HEK293 (cell line): Measurements from ENCODE around the gene MYORG.

Experiments used
- CTCF ChIA-PET: fragments of 350-600 bp; formaldehyde crosslinking; extraction: SDS; loops from one replicate; lab custom pipeline; 2021; ENCODE audit warnings: antibody characterized with exemption; lab: Yijun Ruan, JAX
- POLR2A ChIA-PET: fragments of 300-600 bp; formaldehyde crosslinking; extraction: SDS; loops from one replicate; lab custom pipeline; 2020; ENCODE audit warnings: antibody characterized with exemption, inconsistent platforms; lab: Yijun Ruan, JAX
- H3K27ac ChIP-seq: fragments of 200-500 bp; sonication (Bioruptor generic); 2 replicates; pipeline ENCODE4 v1.5.1; 2014; ENCODE audit warnings: low read depth, low read length, control low read depth, inconsistent platforms; ENCODE audit errors: extremely low read depth
- H3K36me3 ChIP-seq, 2 experiments: fragments of 200-500 bp in 1 of 2; sonication (Bioruptor generic) in 1 of 2; 1 replicate in 1 of 2; 2 replicates in 1 of 2; pipeline ENCODE4 v1.5.1; 2014 to 2017; ENCODE audit warnings: inconsistent platforms in 2 of 2, low read length in 2 of 2; ENCODE audit not compliant: control insufficient read depth in 2 of 2, insufficient read depth in 1 of 2
- H3K4me1 ChIP-seq: fragments of 200-500 bp; sonication (Bioruptor generic); 2 replicates; pipeline ENCODE4 v1.5.1; 2014; ENCODE audit warnings: mild to moderate bottlenecking, low read length, inconsistent platforms; ENCODE audit not compliant: control insufficient read depth, insufficient read depth
- H3K4me3 ChIP-seq: 2 replicates; pipeline ENCODE4 v1.5.1; 2011; ENCODE audit warnings: low read depth, mild to moderate bottlenecking, control low read depth, low read length, moderate library complexity
- H3K9me3 ChIP-seq: fragments of 200-500 bp; sonication (Bioruptor generic); 2 replicates; pipeline ENCODE4 v1.5.1; 2014; ENCODE audit warnings: low read depth, low read length, inconsistent platforms; ENCODE audit not compliant: control insufficient read depth, insufficient read depth
- GLIS2 ChIP-seq: fragments of 450-650 bp; formaldehyde crosslinking; IDR thresholded peaks from 2 replicates; pipeline ENCODE4 v1.5.1; 2016; ENCODE audit warnings: missing biosample characterization, missing genetic modification characterization
- MYNN ChIP-seq: fragments of 450-650 bp; formaldehyde crosslinking; IDR thresholded peaks from 2 replicates; pipeline ENCODE4 v1.5.1; 2016; ENCODE audit warnings: missing biosample characterization, missing genetic modification characterization, borderline replicate concordance
- OSR2 ChIP-seq: fragments of 450-650 bp; formaldehyde crosslinking; IDR thresholded peaks from 2 replicates; pipeline ENCODE4 v1.5.1; 2016; ENCODE audit warnings: missing biosample characterization, missing genetic modification characterization
- SP3 ChIP-seq: fragments of 450-650 bp; formaldehyde crosslinking; IDR thresholded peaks from 2 replicates; pipeline ENCODE4 v1.5.1; 2016; ENCODE audit warnings: missing biosample characterization, missing genetic modification characterization
- ZNF157 ChIP-seq: fragments of 450-650 bp; formaldehyde crosslinking; IDR thresholded peaks from 2 replicates; pipeline ENCODE4 v1.5.1; 2016; ENCODE audit warnings: missing biosample characterization, missing genetic modification characterization
- ZNF184 ChIP-seq: fragments of 450-650 bp; IDR thresholded peaks from 2 replicates; pipeline ENCODE4 v1.5.1; 2018; ENCODE audit warnings: missing biosample characterization, mild to moderate bottlenecking, missing genetic modification characterization
- ZNF514 ChIP-seq: fragments of 450-650 bp; formaldehyde crosslinking; IDR thresholded peaks from 2 replicates; pipeline ENCODE4 v1.5.1; 2016; ENCODE audit warnings: missing biosample characterization, missing genetic modification characterization
- ZNF596 ChIP-seq: fragments of 450-650 bp; IDR thresholded peaks from 2 replicates; pipeline ENCODE4 v1.5.0; 2018; ENCODE audit warnings: missing biosample characterization, mild to moderate bottlenecking, missing genetic modification characterization, moderate library complexity
- ZNF624 ChIP-seq: fragments of 450-650 bp; formaldehyde crosslinking; IDR thresholded peaks from 2 replicates; pipeline ENCODE4 v1.5.1; 2017; ENCODE audit warnings: missing biosample characterization, missing genetic modification characterization
- ZNF654 ChIP-seq: fragments of 450-650 bp; formaldehyde crosslinking; IDR thresholded peaks from 2 replicates; pipeline ENCODE4 v1.5.1; 2016; ENCODE audit warnings: low read depth, missing biosample characterization, missing genetic modification characterization
- ZNF776 ChIP-seq: fragments of 450-650 bp; formaldehyde crosslinking; IDR thresholded peaks from 2 replicates; pipeline ENCODE4 v1.5.0; 2017; ENCODE audit warnings: missing biosample characterization, missing genetic modification characterization, borderline replicate concordance
- TF ChIP-seq, protein P1 (sequence below): fragments of 450-650 bp; formaldehyde crosslinking; IDR thresholded peaks from 2 replicates; pipeline ENCODE4 v1.5.1; 2016; ENCODE audit warnings: missing biosample characterization, missing genetic modification characterization
- TF ChIP-seq, protein P2 (sequence below): fragments of 450-650 bp; formaldehyde crosslinking; IDR thresholded peaks from 2 replicates; pipeline ENCODE4; 2016; ENCODE audit warnings: missing biosample characterization, missing genetic modification characterization
- TF ChIP-seq, protein P3 (sequence below): fragments of 450-650 bp; IDR thresholded peaks from 2 replicates; pipeline ENCODE4 v1.5.1; 2018; ENCODE audit warnings: missing biosample characterization, missing genetic modification characterization
- TF ChIP-seq, protein P4 (sequence below): fragments of 450-650 bp; formaldehyde crosslinking; IDR thresholded peaks from 2 replicates; pipeline ENCODE4 v1.5.1; 2016; ENCODE audit warnings: missing biosample characterization, missing genetic modification characterization
- TF ChIP-seq, protein P5 (sequence below): sonication (generic); formaldehyde crosslinking; IDR thresholded peaks from 2 replicates; pipeline ENCODE4 v1.8.1; 2022; ENCODE audit warnings: mild to moderate bottlenecking, moderate library complexity, missing genetic modification reagents
- TF ChIP-seq, protein P6 (sequence below): fragments of 450-650 bp; formaldehyde crosslinking; IDR thresholded peaks from 2 replicates; pipeline ENCODE4 v1.5.1; 2016; ENCODE audit warnings: missing biosample characterization, missing genetic modification characterization, low read depth
- TF ChIP-seq, protein P7 (sequence below): fragments of 450-650 bp; formaldehyde crosslinking; conservative IDR thresholded peaks from 2 replicates; pipeline ENCODE4 v1.5.1; 2016; ENCODE audit warnings: low read depth, missing biosample characterization, missing genetic modification characterization

The MYORG gene

DNA sequence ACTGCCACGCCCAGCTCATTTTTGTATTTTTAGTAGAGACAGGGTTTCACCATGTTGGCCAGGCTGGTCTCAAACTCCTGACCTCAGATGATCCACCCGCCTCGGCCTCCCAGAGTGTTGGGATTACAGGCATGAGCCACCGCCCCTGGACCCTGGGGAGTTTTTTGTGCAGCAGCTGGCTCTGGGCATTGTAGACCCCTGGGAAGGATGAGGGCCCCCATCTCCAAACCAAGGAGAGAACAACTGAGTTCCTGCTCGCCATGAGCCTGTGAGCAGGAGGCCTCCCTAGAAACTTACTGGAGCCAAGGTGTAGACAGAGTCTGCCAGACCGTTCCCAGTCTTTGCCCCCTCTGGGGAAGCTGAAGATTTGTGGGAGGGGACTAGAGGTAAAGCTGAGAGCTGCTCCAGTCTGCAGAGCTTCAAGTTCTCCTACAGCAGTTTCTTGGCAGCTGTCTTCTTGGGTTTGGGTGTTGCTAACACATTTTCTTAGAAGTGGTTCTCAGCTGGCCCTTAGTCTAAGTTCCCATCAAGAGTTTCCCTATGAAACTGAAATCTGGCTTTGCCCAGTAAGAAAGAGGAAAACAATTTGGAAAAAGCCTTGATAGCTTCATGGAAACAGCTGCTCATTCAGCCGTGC is 34.9 kb downstream of the MYORG start:
- CTCF ChIA-PET, result interaction anchor here (1.3 kb wide), 1 partner anchor 9 kb away, joined by 7 read pairs; no protein-coding TSS in a partner anchor
- Histone ChIP-seq H3K36me3 (peaks cover 0 to 39% of the 10 kb centered on the region in 2 experiments; a peak in 2 of 3 replicates), H3K4me1 (no peaks in the 10 kb centered on the region), H3K27ac (no peak overlapping the region), H3K4me3 (no peak overlapping the region), H3K9me3 (no peaks in the 10 kb centered on the region)
- TF ChIP-seq OSR2, result no peak
- TF ChIP-seq, protein P1, sequence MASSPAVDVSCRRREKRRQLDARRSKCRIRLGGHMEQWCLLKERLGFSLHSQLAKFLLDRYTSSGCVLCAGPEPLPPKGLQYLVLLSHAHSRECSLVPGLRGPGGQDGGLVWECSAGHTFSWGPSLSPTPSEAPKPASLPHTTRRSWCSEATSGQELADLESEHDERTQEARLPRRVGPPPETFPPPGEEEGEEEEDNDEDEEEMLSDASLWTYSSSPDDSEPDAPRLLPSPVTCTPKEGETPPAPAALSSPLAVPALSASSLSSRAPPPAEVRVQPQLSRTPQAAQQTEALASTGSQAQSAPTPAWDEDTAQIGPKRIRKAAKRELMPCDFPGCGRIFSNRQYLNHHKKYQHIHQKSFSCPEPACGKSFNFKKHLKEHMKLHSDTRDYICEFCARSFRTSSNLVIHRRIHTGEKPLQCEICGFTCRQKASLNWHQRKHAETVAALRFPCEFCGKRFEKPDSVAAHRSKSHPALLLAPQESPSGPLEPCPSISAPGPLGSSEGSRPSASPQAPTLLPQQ (tag by site-specific recombination), result no peak
- no peak for TF ChIP-seq ZNF776
- TF ChIP-seq, protein P2, sequence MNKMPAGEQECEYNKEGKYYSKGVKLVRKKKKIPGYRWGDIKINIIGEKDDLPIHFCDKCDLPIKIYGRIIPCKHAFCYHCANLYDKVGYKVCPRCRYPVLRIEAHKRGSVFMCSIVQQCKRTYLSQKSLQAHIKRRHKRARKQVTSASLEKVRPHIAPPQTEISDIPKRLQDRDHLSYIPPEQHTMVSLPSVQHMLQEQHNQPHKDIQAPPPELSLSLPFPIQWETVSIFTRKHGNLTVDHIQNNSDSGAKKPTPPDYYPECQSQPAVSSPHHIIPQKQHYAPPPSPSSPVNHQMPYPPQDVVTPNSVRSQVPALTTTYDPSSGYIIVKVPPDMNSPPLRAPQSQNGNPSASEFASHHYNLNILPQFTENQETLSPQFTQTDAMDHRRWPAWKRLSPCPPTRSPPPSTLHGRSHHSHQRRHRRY, result no peak
- POLR2A ChIA-PET, result interaction anchor here (1.1 kb wide), 1 partner anchor 9 kb away, joined by 3 read pairs; no protein-coding TSS in a partner anchor

DNA sequence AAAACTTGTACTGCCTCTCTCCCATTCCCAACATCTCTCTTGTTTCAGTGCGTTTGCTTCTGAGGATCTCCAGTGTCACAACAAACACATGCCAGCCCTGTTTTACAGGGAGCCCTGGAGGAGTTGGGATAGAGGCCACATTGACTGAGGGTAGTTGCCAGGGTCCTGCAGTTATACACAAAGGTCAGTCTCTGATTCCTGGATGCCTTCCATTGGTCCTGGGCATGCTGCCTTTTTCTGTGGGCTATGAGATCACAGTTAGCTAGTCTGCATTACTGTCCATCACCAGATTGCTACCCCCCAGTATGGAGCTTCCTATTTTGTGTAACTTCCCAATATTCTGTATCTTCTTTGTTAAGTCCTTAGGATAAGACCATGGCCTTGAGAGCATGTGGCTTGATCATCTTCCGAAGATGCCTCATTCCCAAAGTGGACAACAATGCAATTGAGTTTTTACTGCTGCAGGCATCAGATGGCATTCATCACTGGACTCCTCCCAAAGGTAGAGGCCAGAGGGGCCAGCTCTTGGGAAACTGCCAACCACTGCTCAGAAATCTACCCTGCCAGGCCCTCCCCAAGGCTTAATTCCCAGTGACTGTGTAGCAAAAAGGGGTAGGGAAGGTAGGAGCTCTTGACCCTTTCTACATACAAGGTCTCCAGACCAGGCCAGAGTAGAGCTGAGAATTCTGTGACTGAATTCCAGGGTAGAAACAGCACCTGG is 37.9 kb downstream of the MYORG start:
- ChIA-PET CTCF (interaction anchor here (0.6 to 1.8 kb wide), 4 partner anchors 8 to 264 kb away, joined by 3 to 11 read pairs (median 4); no protein-coding TSS in a partner anchor), POLR2A (interaction anchor here (0.9 kb wide), 1 partner anchor 38 kb away, joined by 3 read pairs; the partner anchor contains the start of gene MYORG)
- Histone ChIP-seq H3K4me1 (no peaks in the 10 kb centered on the region), H3K27ac (no peak overlapping the region), H3K9me3 (no peaks in the 10 kb centered on the region), H3K36me3 (peaks cover 0 to 38% of the 10 kb centered on the region in 2 experiments; a peak in 2 of 3 replicates), H3K4me3 (no peak overlapping the region)
- TF ChIP-seq ZNF157 (tag by site-specific recombination) (no peak), ZNF596 (no peak), MYNN (tag by site-specific recombination) (no peak), GLIS2 (tag by site-specific recombination) (no peak), ZNF514 (tag by site-specific recombination) (no peak), ZNF184 (tag by site-specific recombination) (no peak), SP3 (no peak), ZNF654 (tag by site-specific recombination) (no peak), ZNF624 (tag by site-specific recombination) (no peak)
- TF ChIP-seq, protein P3, sequence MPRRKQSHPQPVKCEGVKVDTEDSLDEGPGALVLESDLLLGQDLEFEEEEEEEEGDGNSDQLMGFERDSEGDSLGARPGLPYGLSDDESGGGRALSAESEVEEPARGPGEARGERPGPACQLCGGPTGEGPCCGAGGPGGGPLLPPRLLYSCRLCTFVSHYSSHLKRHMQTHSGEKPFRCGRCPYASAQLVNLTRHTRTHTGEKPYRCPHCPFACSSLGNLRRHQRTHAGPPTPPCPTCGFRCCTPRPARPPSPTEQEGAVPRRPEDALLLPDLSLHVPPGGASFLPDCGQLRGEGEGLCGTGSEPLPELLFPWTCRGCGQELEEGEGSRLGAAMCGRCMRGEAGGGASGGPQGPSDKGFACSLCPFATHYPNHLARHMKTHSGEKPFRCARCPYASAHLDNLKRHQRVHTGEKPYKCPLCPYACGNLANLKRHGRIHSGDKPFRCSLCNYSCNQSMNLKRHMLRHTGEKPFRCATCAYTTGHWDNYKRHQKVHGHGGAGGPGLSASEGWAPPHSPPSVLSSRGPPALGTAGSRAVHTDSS (tag by site-specific recombination), result no peak
- TF ChIP-seq, protein P4, sequence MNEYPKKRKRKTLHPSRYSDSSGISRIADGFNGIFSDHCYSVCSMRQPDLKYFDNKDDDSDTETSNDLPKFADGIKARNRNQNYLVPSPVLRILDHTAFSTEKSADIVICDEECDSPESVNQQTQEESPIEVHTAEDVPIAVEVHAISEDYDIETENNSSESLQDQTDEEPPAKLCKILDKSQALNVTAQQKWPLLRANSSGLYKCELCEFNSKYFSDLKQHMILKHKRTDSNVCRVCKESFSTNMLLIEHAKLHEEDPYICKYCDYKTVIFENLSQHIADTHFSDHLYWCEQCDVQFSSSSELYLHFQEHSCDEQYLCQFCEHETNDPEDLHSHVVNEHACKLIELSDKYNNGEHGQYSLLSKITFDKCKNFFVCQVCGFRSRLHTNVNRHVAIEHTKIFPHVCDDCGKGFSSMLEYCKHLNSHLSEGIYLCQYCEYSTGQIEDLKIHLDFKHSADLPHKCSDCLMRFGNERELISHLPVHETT (tag by site-specific recombination), result no peak
- TF ChIP-seq, protein P5, sequence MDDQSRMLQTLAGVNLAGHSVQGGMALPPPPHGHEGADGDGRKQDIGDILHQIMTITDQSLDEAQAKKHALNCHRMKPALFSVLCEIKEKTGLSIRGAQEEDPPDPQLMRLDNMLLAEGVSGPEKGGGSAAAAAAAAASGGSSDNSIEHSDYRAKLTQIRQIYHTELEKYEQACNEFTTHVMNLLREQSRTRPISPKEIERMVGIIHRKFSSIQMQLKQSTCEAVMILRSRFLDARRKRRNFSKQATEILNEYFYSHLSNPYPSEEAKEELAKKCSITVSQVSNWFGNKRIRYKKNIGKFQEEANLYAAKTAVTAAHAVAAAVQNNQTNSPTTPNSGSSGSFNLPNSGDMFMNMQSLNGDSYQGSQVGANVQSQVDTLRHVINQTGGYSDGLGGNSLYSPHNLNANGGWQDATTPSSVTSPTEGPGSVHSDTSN, result no peak
- TF ChIP-seq, protein P6, sequence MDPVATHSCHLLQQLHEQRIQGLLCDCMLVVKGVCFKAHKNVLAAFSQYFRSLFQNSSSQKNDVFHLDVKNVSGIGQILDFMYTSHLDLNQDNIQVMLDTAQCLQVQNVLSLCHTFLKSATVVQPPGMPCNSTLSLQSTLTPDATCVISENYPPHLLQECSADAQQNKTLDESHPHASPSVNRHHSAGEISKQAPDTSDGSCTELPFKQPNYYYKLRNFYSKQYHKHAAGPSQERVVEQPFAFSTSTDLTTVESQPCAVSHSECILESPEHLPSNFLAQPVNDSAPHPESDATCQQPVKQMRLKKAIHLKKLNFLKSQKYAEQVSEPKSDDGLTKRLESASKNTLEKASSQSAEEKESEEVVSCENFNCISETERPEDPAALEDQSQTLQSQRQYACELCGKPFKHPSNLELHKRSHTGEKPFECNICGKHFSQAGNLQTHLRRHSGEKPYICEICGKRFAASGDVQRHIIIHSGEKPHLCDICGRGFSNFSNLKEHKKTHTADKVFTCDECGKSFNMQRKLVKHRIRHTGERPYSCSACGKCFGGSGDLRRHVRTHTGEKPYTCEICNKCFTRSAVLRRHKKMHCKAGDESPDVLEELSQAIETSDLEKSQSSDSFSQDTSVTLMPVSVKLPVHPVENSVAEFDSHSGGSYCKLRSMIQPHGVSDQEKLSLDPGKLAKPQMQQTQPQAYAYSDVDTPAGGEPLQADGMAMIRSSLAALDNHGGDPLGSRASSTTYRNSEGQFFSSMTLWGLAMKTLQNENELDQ (tag by site-specific recombination), result no peak
- TF ChIP-seq, protein P7, sequence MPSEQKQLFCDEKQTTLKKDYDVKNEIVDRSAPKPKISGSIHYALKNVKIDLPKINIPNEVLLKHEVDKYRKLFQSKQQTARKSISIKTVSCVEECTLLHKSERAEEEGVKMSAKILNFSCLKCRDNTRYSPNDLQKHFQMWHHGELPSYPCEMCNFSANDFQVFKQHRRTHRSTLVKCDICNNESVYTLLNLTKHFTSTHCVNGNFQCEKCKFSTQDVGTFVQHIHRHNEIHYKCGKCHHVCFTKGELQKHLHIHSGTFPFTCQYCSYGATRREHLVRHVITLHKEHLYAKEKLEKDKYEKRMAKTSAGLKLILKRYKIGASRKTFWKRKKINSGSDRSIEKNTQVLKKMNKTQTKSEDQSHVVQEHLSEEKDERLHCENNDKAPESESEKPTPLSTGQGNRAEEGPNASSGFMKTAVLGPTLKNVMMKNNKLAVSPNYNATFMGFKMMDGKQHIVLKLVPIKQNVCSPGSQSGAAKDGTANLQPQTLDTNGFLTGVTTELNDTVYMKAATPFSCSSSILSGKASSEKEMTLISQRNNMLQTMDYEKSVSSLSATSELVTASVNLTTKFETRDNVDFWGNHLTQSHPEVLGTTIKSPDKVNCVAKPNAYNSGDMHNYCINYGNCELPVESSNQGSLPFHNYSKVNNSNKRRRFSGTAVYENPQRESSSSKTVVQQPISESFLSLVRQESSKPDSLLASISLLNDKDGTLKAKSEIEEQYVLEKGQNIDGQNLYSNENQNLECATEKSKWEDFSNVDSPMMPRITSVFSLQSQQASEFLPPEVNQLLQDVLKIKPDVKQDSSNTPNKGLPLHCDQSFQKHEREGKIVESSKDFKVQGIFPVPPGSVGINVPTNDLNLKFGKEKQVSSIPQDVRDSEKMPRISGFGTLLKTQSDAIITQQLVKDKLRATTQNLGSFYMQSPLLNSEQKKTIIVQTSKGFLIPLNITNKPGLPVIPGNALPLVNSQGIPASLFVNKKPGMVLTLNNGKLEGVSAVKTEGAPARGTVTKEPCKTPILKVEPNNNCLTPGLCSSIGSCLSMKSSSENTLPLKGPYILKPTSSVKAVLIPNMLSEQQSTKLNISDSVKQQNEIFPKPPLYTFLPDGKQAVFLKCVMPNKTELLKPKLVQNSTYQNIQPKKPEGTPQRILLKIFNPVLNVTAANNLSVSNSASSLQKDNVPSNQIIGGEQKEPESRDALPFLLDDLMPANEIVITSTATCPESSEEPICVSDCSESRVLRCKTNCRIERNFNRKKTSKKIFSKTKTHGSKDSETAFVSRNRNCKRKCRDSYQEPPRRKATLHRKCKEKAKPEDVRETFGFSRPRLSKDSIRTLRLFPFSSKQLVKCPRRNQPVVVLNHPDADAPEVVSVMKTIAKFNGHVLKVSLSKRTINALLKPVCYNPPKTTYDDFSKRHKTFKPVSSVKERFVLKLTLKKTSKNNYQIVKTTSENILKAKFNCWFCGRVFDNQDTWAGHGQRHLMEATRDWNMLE (tag by site-specific recombination), result no peak
